GM13977 (cell line): ENCODE measurements around the gene CLIC1.

Experiments
- DNase-seq: peaks from one replicate; pipeline ENCODE4 v3.0.0; 2012; ENCODE audit warnings: low spot score
- in situ Hi-C: fragments of 300-500 bp; cut with MboI; formaldehyde crosslinking; loops from one replicate; pipeline ENCODE4 v1.12.0; 2022; ENCODE audit warnings: low sequenced_read_pairs, low pct_unique_long_range_greater_than_20kb, mixed read lengths, inconsistent platforms; ENCODE audit not compliant: unreplicated experiment
- TF ChIP-seq, protein P1 (sequence below): IDR thresholded peaks from 2 replicates; pipeline ENCODE4 v1.5.1; 2012; ENCODE audit warnings: mild to moderate bottlenecking, control low read depth; ENCODE audit not compliant: insufficient read depth; ENCODE audit errors: extremely low read depth, missing control alignments

The CLIC1 gene

DNA sequence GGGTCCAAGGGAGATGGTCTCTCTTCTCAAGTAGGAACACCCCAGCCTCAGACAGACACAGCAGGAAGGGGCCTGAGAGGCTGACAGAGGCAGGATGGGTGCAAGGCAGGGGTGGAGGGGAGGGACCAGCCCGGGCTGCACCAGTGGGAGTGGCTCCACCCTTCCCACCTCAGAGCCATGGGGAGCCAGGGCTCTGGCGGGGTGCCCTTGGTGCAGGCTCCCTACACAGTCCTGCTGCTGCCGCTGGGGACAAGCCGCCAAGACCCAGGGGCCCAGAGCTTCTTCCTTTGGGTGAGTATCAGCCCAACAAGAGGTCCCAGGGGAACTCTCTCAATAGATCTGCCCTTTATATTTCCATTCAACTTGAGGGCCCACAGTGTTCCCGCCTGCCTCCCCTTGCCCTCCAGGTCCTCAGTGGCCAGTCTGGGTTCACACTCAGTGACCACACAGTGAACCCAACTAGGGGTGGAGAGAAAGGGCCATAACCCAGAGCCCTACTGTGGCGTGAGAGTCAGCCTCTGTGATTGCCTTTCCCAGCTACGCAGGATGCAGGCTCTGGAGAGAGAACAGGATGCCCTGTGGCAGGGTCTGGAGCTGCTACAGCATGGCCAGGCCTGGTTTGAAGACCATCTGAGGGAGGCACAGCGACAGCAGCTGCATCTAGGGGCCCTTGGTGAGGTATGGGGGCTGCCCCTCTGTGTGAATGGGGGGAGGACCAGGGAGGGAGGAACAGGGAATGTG, 26.7 kb upstream of the CLIC1 start:
- no peak for DNase-seq
- in situ Hi-C loops, result no loop called here
- TF ChIP-seq, protein P1, sequence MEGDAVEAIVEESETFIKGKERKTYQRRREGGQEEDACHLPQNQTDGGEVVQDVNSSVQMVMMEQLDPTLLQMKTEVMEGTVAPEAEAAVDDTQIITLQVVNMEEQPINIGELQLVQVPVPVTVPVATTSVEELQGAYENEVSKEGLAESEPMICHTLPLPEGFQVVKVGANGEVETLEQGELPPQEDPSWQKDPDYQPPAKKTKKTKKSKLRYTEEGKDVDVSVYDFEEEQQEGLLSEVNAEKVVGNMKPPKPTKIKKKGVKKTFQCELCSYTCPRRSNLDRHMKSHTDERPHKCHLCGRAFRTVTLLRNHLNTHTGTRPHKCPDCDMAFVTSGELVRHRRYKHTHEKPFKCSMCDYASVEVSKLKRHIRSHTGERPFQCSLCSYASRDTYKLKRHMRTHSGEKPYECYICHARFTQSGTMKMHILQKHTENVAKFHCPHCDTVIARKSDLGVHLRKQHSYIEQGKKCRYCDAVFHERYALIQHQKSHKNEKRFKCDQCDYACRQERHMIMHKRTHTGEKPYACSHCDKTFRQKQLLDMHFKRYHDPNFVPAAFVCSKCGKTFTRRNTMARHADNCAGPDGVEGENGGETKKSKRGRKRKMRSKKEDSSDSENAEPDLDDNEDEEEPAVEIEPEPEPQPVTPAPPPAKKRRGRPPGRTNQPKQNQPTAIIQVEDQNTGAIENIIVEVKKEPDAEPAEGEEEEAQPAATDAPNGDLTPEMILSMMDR, result no peak

DNA sequence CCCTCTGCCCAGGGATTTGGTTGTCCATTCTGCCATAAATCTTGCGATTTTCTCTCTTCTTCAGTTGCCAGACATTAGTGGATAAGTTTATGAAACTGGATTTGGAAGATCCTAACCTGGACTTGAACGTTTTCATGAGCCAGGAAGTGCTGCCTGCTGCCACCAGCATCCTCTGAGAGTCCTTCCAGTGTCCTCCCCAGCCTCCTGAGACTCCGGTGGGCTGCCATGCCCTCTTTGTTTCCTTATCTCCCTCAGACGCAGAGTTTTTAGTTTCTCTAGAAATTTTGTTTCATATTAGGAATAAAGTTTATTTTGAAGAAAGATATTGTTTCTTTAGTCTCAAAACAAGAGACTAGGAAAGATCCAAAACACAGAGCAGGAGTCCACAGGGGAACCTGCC, 26.0 kb upstream of the CLIC1 start, which contains the start of gene SAPCD1:
SAPCD1 (plus strand) TSS at position 301 of the 400 bp plus-strand sequence. CDS start 399 bp downstream, outside the sequence.
- in situ Hi-C loops, result no loop called here
- TF ChIP-seq, protein P1, result no peak
- DNase-seq, result no peak

DNA sequence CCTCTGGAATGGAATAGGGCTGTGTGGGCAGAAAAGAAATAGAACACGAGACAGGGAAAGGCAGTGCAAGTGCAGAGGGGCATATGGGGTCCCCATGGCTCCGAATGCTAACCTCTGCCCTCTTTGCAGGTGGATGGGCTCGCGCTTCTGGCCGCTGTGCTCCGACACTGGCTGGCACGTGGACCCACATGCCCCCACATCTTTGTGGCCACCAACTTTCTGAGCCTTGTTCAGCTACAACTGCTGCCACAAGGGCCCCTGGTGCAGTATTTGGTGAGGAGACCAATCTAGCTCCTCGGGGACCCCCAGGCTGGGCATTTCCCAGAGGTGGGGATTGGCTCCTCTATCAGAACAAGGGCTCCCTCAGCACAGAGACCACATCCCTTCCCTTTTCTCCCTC, 25.0 kb upstream of the CLIC1 start:
- in situ Hi-C loops, result no loop called here
- TF ChIP-seq, protein P1, result no peak
- no peak for DNase-seq

DNA sequence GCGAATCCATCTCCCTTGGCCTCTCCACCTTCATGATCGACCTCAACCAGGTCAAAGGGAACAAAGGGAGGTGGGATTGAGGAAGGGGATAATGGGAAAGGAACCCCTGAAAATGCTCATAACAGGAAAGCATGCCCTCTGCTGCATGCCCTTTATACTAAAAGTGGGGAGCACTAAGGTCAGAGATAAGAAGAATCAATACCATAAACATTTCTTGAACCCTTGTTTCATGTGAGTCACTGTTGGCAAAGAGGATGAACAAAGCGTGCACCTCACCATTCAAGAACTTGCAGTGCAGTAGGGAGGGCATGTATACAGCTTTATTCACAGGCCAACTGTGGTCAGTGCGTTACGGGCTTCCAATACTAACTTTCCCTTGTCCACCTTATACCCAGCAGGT, 24.5 kb upstream of the CLIC1 start:
- in situ Hi-C loops, result no loop called here
- DNase-seq, result no peak
- TF ChIP-seq, protein P1, result no peak

DNA sequence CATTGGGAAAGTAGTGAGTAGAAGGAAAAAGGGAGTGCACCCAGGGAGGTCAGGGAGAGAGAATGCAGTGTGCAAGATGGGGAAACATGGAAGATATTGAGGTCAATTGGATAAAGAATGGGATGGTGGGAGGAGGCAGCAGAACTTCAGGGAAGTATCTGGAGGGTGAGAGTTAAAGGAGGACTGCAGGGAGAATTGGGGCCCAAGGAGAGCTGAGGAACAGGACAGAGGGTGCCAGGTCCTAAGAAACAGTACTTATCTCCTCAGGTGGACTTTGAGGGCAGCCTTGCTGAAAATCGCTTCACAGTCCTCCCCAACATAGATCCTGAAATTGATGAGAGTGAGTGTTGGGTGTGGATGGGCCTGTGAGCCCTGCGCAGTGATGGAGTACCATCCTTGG, 22.0 kb upstream of the CLIC1 start:
- TF ChIP-seq, protein P1, result no peak
- no peak for DNase-seq
- in situ Hi-C loops, result no loop called here

DNA sequence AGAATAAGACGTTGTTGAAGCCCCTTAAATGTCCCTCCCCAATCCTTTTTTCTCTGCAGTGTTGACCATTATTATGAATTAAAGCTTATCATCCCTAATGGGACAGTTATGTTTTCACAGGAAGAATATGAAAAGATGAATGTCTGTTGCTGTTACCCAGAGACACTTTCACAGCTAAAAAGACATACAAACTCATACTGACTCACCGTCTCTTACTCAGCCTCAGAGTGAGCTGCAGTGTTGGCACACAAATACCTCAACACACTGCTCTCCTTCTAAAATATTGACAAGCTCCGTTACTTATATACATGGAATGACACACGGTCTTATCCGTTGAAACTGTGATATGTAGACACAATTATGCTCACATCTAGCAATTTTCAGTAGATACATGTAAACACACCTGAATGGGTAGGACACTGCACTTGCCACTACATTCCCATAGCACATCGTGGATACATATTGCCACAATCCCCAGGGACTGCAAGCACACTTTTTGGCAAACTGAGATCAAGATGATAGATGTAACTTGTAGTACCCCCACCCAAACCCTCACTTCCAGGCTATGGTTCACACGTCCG, 16.5 kb upstream of the CLIC1 start:
- TF ChIP-seq, protein P1, result no peak
- in situ Hi-C loops, result no loop called here
- no peak for DNase-seq
